Measurements from ENCODE around the gene TMSB4X.

DNA sequence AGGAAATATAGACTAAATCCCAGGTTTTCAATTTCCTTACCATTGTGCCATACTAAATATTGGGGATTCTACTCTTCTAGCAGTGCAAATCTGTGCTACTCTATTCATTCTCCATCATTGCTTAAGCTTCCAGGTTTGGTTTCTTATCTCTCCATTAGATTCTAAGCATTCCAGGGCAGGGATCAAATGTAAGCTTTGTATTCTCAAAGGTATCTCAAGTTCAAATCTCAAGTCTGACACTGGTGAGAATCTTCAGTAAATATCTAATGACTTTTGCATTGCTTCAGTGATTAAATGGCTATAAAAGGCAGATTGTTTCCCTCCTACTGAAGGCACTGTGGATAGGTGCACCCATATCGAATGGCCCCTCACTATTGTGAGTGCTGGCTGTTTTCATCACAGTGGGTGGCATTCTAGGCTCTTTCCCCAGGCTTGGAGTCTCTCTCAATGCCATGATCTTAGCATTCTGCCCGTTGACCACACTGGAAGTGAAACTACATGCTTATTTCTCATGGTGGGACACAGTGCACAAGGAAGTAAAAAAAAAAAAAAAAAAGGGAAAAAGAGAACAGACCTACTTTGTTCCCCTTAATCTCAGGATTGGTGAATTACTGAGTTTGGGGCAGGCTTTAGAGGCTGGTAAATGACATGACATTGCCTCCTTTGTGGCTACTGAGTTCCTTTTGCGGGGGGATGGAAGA, 40.8 kb downstream of the TMSB4X start:
- TF ChIP-seq SUZ12 (IDR thresholded peaks at IDR 0.05; ENCODE audit: extremely low read depth, insufficient read depth, insufficient read length) (no peak), YY1 (IDR thresholded peaks at IDR 0.05; ENCODE audit: insufficient read depth, insufficient read length) (no peak), ZNF274 (IDR thresholded peaks at IDR 0.05; ENCODE audit: low read depth, low read length) (no peak)

Data from NT2/D1 (cell line).